GM21717 (cell line): ENCODE measurements around the gene CHST11.
"Not testable (repeated sequence)": the region's sequence is repeated elsewhere in the genome, so short reads cannot be mapped to it uniquely, and the experiment has no call there.

Source experiments
- ATAC-seq: cut with Tn5 transposase; IDR thresholded peaks from one replicate; pipeline ENCODE4 v1.9.1; 2021; ENCODE audit warnings: mild to moderate bottlenecking, moderate library complexity; ENCODE audit not compliant: unreplicated experiment

Gene CHST11

GRCh38 chr12:104555648-104556047 lies 98.9 kb downstream of the CHST11 start:
- ATAC-seq: no peak

GRCh38 chr12:104557488-104558195 lies 100.9 kb downstream of the CHST11 start:
- no peak for ATAC-seq

- no peak for ATAC-seq
These were observed 104.1 kb downstream of the CHST11 start for GRCh38 chr12:104560881-104561280.

- ATAC-seq: no peak
These were observed 106.0 kb downstream of the CHST11 start for GRCh38 chr12:104562763-104563162.

- ATAC-seq: not testable (repeated sequence)
These were observed 107.9 kb downstream of the CHST11 start for GRCh38 chr12:104564662-104565061.

GRCh38 chr12:104565606-104566243 lies 109.0 kb downstream of the CHST11 start:
- ATAC-seq: no peak

- no peak for ATAC-seq
These were observed 109.7 kb downstream of the CHST11 start for GRCh38 chr12:104566244-104566993.

GRCh38 chr12:104567832-104568486 lies 111.2 kb downstream of the CHST11 start:
- ATAC-seq: no peak

GRCh38 chr12:104568487-104568868 lies 111.7 kb downstream of the CHST11 start:
- no peak for ATAC-seq

GRCh38 chr12:104568935-104569334 lies 112.2 kb downstream of the CHST11 start:
- ATAC-seq: no peak

GRCh38 chr12:104569346-104570173 lies 112.8 kb downstream of the CHST11 start:
- peak; percentile 71 for ATAC-seq

- peak; percentile 16 for ATAC-seq
These were observed 113.6 kb downstream of the CHST11 start for GRCh38 chr12:104570174-104570907.

- no peak for ATAC-seq
These were observed 114.6 kb downstream of the CHST11 start for GRCh38 chr12:104571328-104571727.

GRCh38 chr12:104574353-104574752 lies 117.6 kb downstream of the CHST11 start:
- not testable (repeated sequence) for ATAC-seq

- ATAC-seq: not testable (repeated sequence)
These were observed 118.0 kb downstream of the CHST11 start for GRCh38 chr12:104574758-104575157.

- ATAC-seq: no peak
These were observed 118.9 kb downstream of the CHST11 start for GRCh38 chr12:104575442-104576186.

GRCh38 chr12:104576187-104576778 lies 119.5 kb downstream of the CHST11 start:
- ATAC-seq: no peak

GRCh38 chr12:104576980-104577580 lies 120.3 kb downstream of the CHST11 start:
- ATAC-seq: no peak
